ENCODE results near the gene GPR39. TPM values are rescaled to one million over a fixed set of nuclear protein-coding genes. Genes with fewer than 3 reads are reported as not detected.

GPR39 gene
- total and polyA plus RNA-seq, 3 experiments from 2014 or later = not detected

DNA sequence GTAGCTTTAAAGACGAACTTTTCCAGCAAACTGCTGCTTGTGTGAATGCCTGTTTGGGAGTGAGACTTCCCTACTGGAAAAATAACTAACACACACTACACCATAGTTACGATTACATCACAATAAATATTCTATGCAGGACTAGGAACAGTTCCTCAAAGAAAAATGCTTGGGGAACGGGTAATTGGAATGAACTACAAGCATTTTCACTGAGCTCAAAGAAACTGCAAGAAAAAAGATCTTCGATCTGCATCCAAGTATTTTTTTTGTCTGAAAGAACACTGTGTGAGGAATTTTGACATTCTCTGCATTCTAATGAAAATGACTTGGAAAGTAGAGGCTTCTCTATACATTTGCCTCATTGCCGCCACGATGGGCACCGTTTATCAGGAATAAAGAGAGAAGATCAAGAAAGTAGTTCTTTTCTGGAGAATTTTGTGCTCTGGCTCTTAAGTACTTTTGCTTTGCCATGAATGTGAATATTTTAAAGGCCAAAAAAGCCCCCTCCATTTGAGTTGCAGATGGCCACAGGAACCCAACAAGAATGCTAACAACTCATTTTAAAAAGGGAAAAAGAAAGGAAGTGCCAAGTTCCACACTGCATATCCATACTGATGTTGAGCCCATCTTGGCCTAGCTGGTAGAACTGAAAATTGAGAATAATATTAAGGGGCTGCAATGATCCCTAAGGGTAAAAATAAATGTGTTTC is 239.8 kb downstream of the GPR39 start:
- ChIA-PET POLR2A (no interaction called here), CTCF (no interaction called here)
- Histone ChIP-seq H3K27me3 (ENCODE audit: insufficient read depth, low read length, poor library complexity, severe bottlenecking) (no peaks in the 10 kb centered on the region), H3K4me3 (ENCODE audit: low read length) (no peak overlapping the region), H3K4me1 (ENCODE audit: insufficient read depth, low read length) (no peaks in the 10 kb centered on the region), H3K36me3 (ENCODE audit: insufficient read depth, low read length) (no peaks in the 10 kb centered on the region), H3K9me3 (ENCODE audit: low read length) (no peaks in the 10 kb centered on the region), H3K27ac (ENCODE audit: low read depth, low read length) (no peak overlapping the region)
- Mint-ChIP-seq H3K27ac (no peak overlapping the region), H3K36me3 (no peaks in the 10 kb centered on the region), H3K9me3 (peaks cover 0 to 11% (median 0%) of the 10 kb centered on the region in 5 donors), H3K4me1 (no peaks in the 10 kb centered on the region), H3K27me3 (peaks cover 0 to 1% of the 10 kb centered on the region in 2 donors), H3K4me3 (no peak overlapping the region)
- no peak for DNase-seq

DNA sequence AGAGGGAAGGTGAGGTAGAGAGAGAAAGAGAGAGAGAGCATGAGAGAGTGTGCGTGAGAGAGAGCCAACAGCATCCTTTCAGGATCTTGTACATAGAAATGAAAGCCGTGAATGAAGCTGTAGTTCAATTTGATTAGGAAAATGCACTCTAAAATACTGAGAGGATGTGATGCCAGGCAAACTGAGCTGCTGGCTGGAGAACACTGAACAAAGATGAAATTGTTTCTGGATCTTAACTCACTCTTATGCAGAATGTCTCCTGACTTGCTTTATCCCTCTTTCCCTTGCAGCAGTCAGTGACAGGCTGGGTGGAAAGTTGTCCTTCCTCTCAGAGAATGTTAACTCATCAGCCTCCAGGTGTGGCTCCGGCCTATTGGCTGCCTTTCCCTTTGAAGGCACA is 242.7 kb downstream of the GPR39 start:
- no peaks in the 10 kb centered on the region for H3K4me1 ChIP-seq (ENCODE audit: insufficient read depth, low read length)
- H3K27ac Mint-ChIP-seq = no peak overlapping the region
- CTCF ChIA-PET = no interaction called here

DNA sequence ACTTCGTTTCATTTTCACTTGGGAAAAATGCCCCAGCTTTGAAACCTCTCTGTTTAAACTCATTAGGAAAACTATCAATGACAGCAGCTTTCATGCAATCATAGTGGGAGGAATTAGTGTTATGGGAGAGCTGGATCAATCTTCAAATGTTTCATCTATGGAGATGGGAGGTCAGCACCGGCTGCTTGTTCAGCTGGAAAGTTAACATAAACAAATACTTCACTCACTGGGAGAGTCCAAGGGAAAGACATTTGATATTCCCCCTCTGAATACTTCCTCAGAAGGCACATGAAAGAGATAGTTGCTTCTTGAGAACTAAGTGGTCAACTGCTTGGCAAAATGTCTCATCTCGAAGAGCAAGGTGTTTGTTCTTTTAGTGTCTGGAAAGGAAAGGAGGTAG is 246.1 kb downstream of the GPR39 start:
- Mint-ChIP-seq H3K4me3 (no peak overlapping the region), H3K9me3 (peaks cover 0 to 15% (median 2%) of the 10 kb centered on the region in 5 donors)

More for the DNA sequence above, 242.7 kb downstream of the GPR39 start:
- no peaks in the 10 kb centered on the region for H3K27me3 ChIP-seq (ENCODE audit: insufficient read depth, low read length, poor library complexity, severe bottlenecking)
- Mint-ChIP-seq H3K4me1 (no peaks in the 10 kb centered on the region), H3K27me3 (peaks cover 0 to 1% of the 10 kb centered on the region in 2 donors), H3K9me3 (peaks cover 0 to 10% (median 0%) of the 10 kb centered on the region in 5 donors), H3K4me3 (no peak overlapping the region), H3K36me3 (no peaks in the 10 kb centered on the region)
- H3K27ac ChIP-seq (ENCODE audit: low read depth, low read length) = no peak overlapping the region
- H3K36me3 ChIP-seq (ENCODE audit: insufficient read depth, low read length) = no peaks in the 10 kb centered on the region
- DNase-seq = no peak
- POLR2A ChIA-PET = no interaction called here
- no peak overlapping the region for H3K4me3 ChIP-seq (ENCODE audit: low read length)
- no peaks in the 10 kb centered on the region for H3K9me3 ChIP-seq (ENCODE audit: low read length)

DNA sequence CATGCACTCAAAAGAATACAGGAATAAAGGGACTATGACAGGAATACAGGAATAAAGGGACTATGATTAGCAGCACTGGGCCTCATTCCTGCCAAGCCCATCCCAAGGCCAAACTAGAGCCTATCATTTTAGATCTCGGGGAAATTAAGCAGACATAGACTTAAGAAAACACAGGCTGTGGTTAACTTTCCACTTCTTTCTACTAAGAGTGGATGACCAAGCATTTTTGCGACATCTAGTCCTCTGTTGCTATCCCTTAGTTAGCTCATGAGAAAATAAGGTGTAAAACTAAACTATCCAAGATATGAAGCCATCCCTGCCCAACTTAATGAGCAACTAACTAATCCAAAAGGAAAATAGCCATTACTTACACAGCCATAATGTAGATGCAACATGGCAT is 247.5 kb downstream of the GPR39 start:
- ChIA-PET CTCF (interaction anchor here (1.7 kb wide), 1 partner anchor 13 kb away, joined by 4 read pairs; no protein-coding TSS in a partner anchor), POLR2A (no interaction called here)
- H3K9me3 Mint-ChIP-seq = peaks cover 0 to 13% (median 2%) of the 10 kb centered on the region in 5 donors
- no peaks in the 10 kb centered on the region for H3K4me1 Mint-ChIP-seq
- H3K27me3 ChIP-seq (ENCODE audit: insufficient read depth, low read length, poor library complexity, severe bottlenecking) = no peaks in the 10 kb centered on the region
- H3K9me3 ChIP-seq (ENCODE audit: low read length) = no peaks in the 10 kb centered on the region
- H3K36me3 ChIP-seq (ENCODE audit: insufficient read depth, low read length) = no peaks in the 10 kb centered on the region
- H3K36me3 Mint-ChIP-seq = no peaks in the 10 kb centered on the region
- H3K4me3 ChIP-seq (ENCODE audit: low read length) = no peak overlapping the region
- no peaks in the 10 kb centered on the region for H3K4me1 ChIP-seq (ENCODE audit: insufficient read depth, low read length)
- DNase-seq = no peak
- H3K27ac ChIP-seq (ENCODE audit: low read depth, low read length) = no peak overlapping the region
- H3K27ac Mint-ChIP-seq = no peak overlapping the region
- peaks cover 12 to 16% of the 10 kb centered on the region in 2 donors for H3K27me3 Mint-ChIP-seq
- no peak overlapping the region for H3K4me3 Mint-ChIP-seq

More for the DNA sequence above, 246.1 kb downstream of the GPR39 start:
- no peaks in the 10 kb centered on the region for H3K9me3 ChIP-seq (ENCODE audit: low read length)
- no peaks in the 10 kb centered on the region for H3K4me1 ChIP-seq (ENCODE audit: insufficient read depth, low read length)
- no peaks in the 10 kb centered on the region for H3K27me3 ChIP-seq (ENCODE audit: insufficient read depth, low read length, poor library complexity, severe bottlenecking)
- Mint-ChIP-seq H3K4me1 (no peaks in the 10 kb centered on the region), H3K27me3 (peaks cover 6 to 8% of the 10 kb centered on the region in 2 donors), H3K36me3 (no peaks in the 10 kb centered on the region), H3K27ac (no peak overlapping the region)
- H3K27ac ChIP-seq (ENCODE audit: low read depth, low read length) = no peak overlapping the region
- CTCF ChIA-PET = interaction anchor here (1.7 kb wide), 1 partner anchor 12 kb away, joined by 4 read pairs; no protein-coding TSS in a partner anchor
- DNase-seq = no peak
- POLR2A ChIA-PET = no interaction called here
- no peak overlapping the region for H3K4me3 ChIP-seq (ENCODE audit: low read length)
- H3K36me3 ChIP-seq (ENCODE audit: insufficient read depth, low read length) = no peaks in the 10 kb centered on the region

DNA sequence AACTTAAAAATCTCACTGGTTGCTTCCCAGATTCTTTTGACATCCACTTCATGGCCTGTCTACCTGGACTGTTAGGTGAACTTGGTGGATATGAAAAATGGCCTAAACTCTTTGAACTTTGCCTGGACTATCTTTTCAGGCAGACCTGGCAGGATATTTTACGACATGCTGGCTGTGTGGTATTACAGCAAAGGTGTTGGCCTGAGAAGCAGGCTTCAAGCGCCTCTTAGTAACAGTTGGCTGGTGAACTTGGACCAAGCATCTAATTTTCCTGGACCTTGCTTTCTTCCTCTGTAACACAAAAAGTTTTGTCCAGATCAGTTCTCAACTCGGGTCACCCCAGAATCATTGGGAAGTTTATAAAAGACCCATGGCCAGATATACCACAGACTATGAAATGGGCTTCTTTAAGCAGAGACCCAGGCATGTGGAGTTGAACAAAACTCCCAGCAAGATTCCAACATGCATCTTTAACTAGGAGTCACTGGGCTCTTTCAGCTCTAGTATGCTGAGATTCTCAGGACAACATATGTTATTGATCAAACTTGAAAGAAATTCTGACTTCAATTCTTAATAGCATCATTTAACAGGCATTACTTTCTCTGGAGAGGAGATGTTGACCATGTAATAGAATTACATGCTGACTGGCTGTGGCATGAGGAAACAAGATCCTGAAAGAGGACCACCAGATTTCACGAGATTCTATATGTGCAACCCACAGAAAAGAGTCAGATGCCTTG is 249.0 kb downstream of the GPR39 start:
- Histone ChIP-seq H3K4me1 (ENCODE audit: insufficient read depth, low read length) (no peaks in the 10 kb centered on the region), H3K27ac (ENCODE audit: low read depth, low read length) (no peak overlapping the region), H3K27me3 (ENCODE audit: insufficient read depth, low read length, poor library complexity, severe bottlenecking) (no peaks in the 10 kb centered on the region), H3K4me3 (ENCODE audit: low read length) (no peak overlapping the region), H3K36me3 (ENCODE audit: insufficient read depth, low read length) (no peaks in the 10 kb centered on the region), H3K9me3 (ENCODE audit: low read length) (no peaks in the 10 kb centered on the region)
- no peaks in the 10 kb centered on the region for H3K4me1 Mint-ChIP-seq
- no peak overlapping the region for H3K4me3 Mint-ChIP-seq
- DNase-seq = no peak
- peaks cover 12 to 16% of the 10 kb centered on the region in 2 donors for H3K27me3 Mint-ChIP-seq
- H3K9me3 Mint-ChIP-seq = peaks cover 0 to 12% (median 0%) of the 10 kb centered on the region in 5 donors
- CTCF ChIA-PET = no interaction called here
- H3K36me3 Mint-ChIP-seq = no peaks in the 10 kb centered on the region
- H3K27ac Mint-ChIP-seq = no peak overlapping the region
- POLR2A ChIA-PET = no interaction called here

DNA sequence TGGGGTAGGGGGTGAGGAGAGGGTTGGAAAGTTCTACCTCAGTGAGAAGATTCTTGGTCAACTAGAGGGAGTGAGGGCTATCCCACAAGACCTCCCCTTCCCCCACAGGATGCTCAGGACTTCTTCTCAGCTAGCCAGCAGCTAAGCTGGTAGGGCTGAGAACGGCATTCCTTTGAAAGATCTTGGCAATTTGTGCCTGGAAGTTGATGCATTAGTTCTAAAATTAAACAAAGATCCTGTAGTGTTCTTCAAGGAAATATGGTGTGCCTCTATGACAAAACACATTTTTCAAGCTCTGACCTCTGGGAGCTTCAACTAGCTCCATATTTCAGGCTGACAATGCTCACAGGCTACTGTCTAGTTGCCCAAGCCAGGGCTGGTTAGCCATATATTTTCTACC is 251.1 kb downstream of the GPR39 start:
- Histone ChIP-seq H3K9me3 (ENCODE audit: low read length) (no peaks in the 10 kb centered on the region), H3K27ac (ENCODE audit: low read depth, low read length) (no peak overlapping the region), H3K36me3 (ENCODE audit: insufficient read depth, low read length) (no peaks in the 10 kb centered on the region), H3K4me3 (ENCODE audit: low read length) (no peak overlapping the region), H3K4me1 (ENCODE audit: insufficient read depth, low read length) (no peaks in the 10 kb centered on the region), H3K27me3 (ENCODE audit: insufficient read depth, low read length, poor library complexity, severe bottlenecking) (no peaks in the 10 kb centered on the region)
- H3K9me3 Mint-ChIP-seq = peaks cover 0 to 9% (median 2%) of the 10 kb centered on the region in 5 donors
- no peaks in the 10 kb centered on the region for H3K36me3 Mint-ChIP-seq
- ChIA-PET POLR2A (no interaction called here), CTCF (no interaction called here)
- peaks cover 21 to 26% of the 10 kb centered on the region in 2 donors for H3K27me3 Mint-ChIP-seq
- H3K4me3 Mint-ChIP-seq = no peak overlapping the region
- H3K4me1 Mint-ChIP-seq = no peaks in the 10 kb centered on the region
- H3K27ac Mint-ChIP-seq = no peak overlapping the region
- DNase-seq = no peak

DNA sequence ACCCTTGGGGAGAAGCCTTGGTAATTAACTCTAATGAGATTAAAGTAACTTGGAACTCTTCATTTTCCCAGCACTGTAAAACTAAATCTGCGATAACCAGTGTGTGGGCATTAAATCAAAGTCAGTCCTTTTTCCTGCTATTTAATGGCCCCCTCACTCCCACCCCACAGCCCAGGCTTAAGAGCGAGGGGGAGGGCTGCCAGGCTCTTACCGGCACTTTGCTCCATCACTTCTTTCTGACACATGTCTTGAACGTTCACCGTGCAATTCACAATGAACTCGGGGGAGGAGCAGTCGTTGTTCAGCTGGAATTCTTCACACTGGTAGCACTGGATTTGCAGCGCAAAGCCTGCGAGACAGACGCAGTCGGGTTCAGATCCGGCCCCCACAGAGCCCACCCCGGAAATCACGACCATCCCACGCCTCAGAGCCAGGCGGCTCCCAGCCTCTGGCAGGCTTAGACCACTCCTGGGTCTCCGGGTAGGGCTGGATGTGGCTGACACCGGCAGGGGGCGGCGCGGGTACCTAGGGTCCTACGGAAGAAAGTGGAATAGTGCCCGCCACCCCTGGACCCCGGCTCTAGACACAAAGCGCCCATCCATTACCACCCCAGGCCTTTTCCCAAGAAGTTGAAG is 251.7 kb downstream of the GPR39 start:
- H3K4me1 Mint-ChIP-seq = no peaks in the 10 kb centered on the region
- no peaks in the 10 kb centered on the region for H3K27me3 ChIP-seq (ENCODE audit: insufficient read depth, low read length, poor library complexity, severe bottlenecking)
- no peaks in the 10 kb centered on the region for H3K36me3 ChIP-seq (ENCODE audit: insufficient read depth, low read length)
- H3K9me3 Mint-ChIP-seq = peaks cover 0 to 9% (median 3%) of the 10 kb centered on the region in 5 donors
- ChIA-PET CTCF (no interaction called here), POLR2A (no interaction called here)
- H3K4me3 Mint-ChIP-seq = no peak overlapping the region
- no peak overlapping the region for H3K27ac ChIP-seq (ENCODE audit: low read depth, low read length)
- no peak for DNase-seq
- no peak overlapping the region for H3K4me3 ChIP-seq (ENCODE audit: low read length)
- H3K9me3 ChIP-seq (ENCODE audit: low read length) = no peaks in the 10 kb centered on the region
- H3K4me1 ChIP-seq (ENCODE audit: insufficient read depth, low read length) = no peaks in the 10 kb centered on the region
- H3K27ac Mint-ChIP-seq = no peak overlapping the region
- peaks cover 23 to 31% of the 10 kb centered on the region in 2 donors for H3K27me3 Mint-ChIP-seq
- no peaks in the 10 kb centered on the region for H3K36me3 Mint-ChIP-seq

Measured in CD8-positive, alpha-beta memory T cell (primary cell).